ENCODE data around the gene STEAP1B. TPM values are rescaled to one million over a fixed set of nuclear protein-coding genes. Genes with fewer than 3 reads are reported as not detected.

Gene STEAP1B
- total and polyA plus RNA-seq, 2 experiments from 2014 or later = 0.16 TPM; not detected in 1

GRCh38 chr7:22425361-22425760, 74.6 kb downstream of the STEAP1B start:
- Histone ChIP-seq H3K79me2 (no peaks in the 10 kb centered on the region), H3K27ac (no peak overlapping the region), H3K9me3 (ENCODE audit: low read depth) (no peaks in the 10 kb centered on the region), H3K36me3 (replicated peaks; ENCODE audit: insufficient read depth, low read depth) (no peaks in the 10 kb centered on the region), H3K4me2 (no peak overlapping the region), H4K20me1 (ENCODE audit: insufficient read depth, poor library complexity, severe bottlenecking) (no peaks in the 10 kb centered on the region), H3K27me3 (no peaks in the 10 kb centered on the region), H3K9me2 (replicated peaks; ENCODE audit: insufficient read depth) (no peaks in the 10 kb centered on the region), H3K4me1 (ENCODE audit: insufficient read depth) (no peaks in the 10 kb centered on the region), H2AFZ (no peak overlapping the region), H3K4me3 (no peak overlapping the region)
- 96% methylated on average over 1 of the region's 1 CpG for WGBS (ENCODE audit: low lambda C conversion rate, missing lambda C conversion rate)
- DNase-seq (ENCODE audit: low spot score) = no peak
- no peak for TF ChIP-seq EZH2phosphoT487 (IDR thresholded peaks at IDR 0.05; ENCODE audit: low read depth, severe bottlenecking, unreplicated experiment)
- no peak for TF ChIP-seq CTCF (IDR thresholded peaks at IDR 0.05; ENCODE audit: poor library complexity)
- TF ChIP-seq EZH2 (IDR thresholded peaks at IDR 0.05; ENCODE audit: borderline replicate concordance) = no peak

GRCh38 chr7:22422831-22423615, 77.0 kb downstream of the STEAP1B start:
- no peaks in the 10 kb centered on the region for H3K36me3 ChIP-seq (replicated peaks; ENCODE audit: insufficient read depth, low read depth)
- no peak overlapping the region for H3K4me3 ChIP-seq
- H3K4me1 ChIP-seq (ENCODE audit: insufficient read depth) = no peaks in the 10 kb centered on the region
- no peak overlapping the region for H3K4me2 ChIP-seq
- H2AFZ ChIP-seq = no peak overlapping the region
- H3K9me3 ChIP-seq (ENCODE audit: low read depth) = no peaks in the 10 kb centered on the region
- TF ChIP-seq CTCF (IDR thresholded peaks at IDR 0.05; ENCODE audit: poor library complexity) (no peak), EZH2 (IDR thresholded peaks at IDR 0.05; ENCODE audit: borderline replicate concordance) (no peak), EZH2phosphoT487 (IDR thresholded peaks at IDR 0.05; ENCODE audit: low read depth, severe bottlenecking, unreplicated experiment) (no peak)
- H3K79me2 ChIP-seq = no peaks in the 10 kb centered on the region
- no peaks in the 10 kb centered on the region for H3K9me2 ChIP-seq (replicated peaks; ENCODE audit: insufficient read depth)
- no peak overlapping the region for H3K27ac ChIP-seq
- H4K20me1 ChIP-seq (ENCODE audit: insufficient read depth, poor library complexity, severe bottlenecking) = no peaks in the 10 kb centered on the region
- WGBS (ENCODE audit: low lambda C conversion rate, missing lambda C conversion rate) = 78% methylated on average over 7 of the region's 7 CpGs
- no peaks in the 10 kb centered on the region for H3K27me3 ChIP-seq
- DNase-seq (ENCODE audit: low spot score) = no peak

DNA sequence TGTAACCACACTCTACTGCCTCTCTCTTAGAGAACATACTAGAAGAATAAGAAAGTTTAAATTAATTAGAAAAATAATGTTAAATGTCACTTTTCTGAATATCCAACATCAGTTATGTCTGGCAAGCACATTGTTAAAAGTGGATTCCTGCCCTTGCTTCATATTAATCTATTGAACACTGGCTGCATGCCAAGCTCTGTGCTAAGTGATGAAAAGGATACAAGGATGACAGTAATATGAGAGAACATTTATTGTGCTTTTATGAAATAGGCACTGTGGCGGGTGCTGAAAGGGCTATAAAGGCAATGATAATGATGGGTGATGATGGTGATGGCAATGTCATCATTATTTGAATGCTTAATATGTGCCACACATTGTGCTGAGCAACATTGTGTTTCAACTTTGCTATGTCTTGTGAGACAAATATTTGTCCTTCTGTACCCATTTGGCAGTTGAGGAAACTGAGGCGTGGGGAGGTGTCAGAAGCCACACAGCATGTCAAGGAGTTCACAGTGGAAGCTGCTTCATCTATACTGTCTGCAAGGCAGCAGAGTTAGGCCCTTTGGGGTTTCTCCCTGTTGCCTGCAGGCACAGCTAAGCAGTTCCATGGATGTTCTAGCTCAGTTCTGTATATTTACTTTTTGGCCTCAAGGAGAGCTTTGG, 78.9 kb downstream of the STEAP1B start:
- Histone ChIP-seq H3K9me2 (replicated peaks; ENCODE audit: insufficient read depth) (no peaks in the 10 kb centered on the region), H3K79me2 (no peaks in the 10 kb centered on the region), H3K9me3 (ENCODE audit: low read depth) (no peaks in the 10 kb centered on the region), H3K4me1 (ENCODE audit: insufficient read depth) (no peaks in the 10 kb centered on the region), H3K4me2 (no peak overlapping the region), H4K20me1 (ENCODE audit: insufficient read depth, poor library complexity, severe bottlenecking) (no peaks in the 10 kb centered on the region), H3K36me3 (replicated peaks; ENCODE audit: insufficient read depth, low read depth) (no peaks in the 10 kb centered on the region), H3K27me3 (no peaks in the 10 kb centered on the region), H3K4me3 (no peak overlapping the region), H3K27ac (no peak overlapping the region), H2AFZ (no peak overlapping the region)
- WGBS (ENCODE audit: low lambda C conversion rate, missing lambda C conversion rate) = 71% methylated on average over 2 of the region's 2 CpGs
- no peak for TF ChIP-seq EZH2phosphoT487 (IDR thresholded peaks at IDR 0.05; ENCODE audit: low read depth, severe bottlenecking, unreplicated experiment)
- no peak for TF ChIP-seq EZH2 (IDR thresholded peaks at IDR 0.05; ENCODE audit: borderline replicate concordance)
- no peak for TF ChIP-seq CTCF (IDR thresholded peaks at IDR 0.05; ENCODE audit: poor library complexity)
- DNase-seq (ENCODE audit: low spot score) = no peak

All from hepatocyte (in vitro differentiated cells).